Testis (tissue), 3 donors: ENCODE measurements around the gene OR11H6. TPM values are rescaled to one million over a fixed set of nuclear protein-coding genes. Genes with fewer than 3 reads are reported as not detected.
"Not testable (repeated sequence)": the region's sequence is repeated elsewhere in the genome, so short reads cannot be mapped to it uniquely, and the experiment has no call there.

ENCODE experiments used
- DNase-seq: peaks from one replicate; pipeline ENCODE4 v3.0.0-alpha.2; 2019
- H3K27ac ChIP-seq, 2 donors: fragments of 200-600 bp; sonication (generic); one replicate each; pipeline ENCODE4 v1.5.1; 2019
- H3K27me3 ChIP-seq: fragments of 200-600 bp; sonication (generic); one replicate; pipeline ENCODE4 v1.5.1; 2019
- H3K36me3 ChIP-seq: fragments of 200-600 bp; sonication (generic); one replicate; pipeline ENCODE4 v1.5.1; 2017; ENCODE audit warnings: low read depth; ENCODE audit errors: missing control alignments
- H3K4me1 ChIP-seq: fragments of 200-600 bp; sonication (generic); one replicate; pipeline ENCODE4 v1.5.1; 2019
- H3K4me3 ChIP-seq, 2 donors: fragments of 200-600 bp; sonication (generic); one replicate each; pipeline ENCODE4 v1.5.1; 2017 to 2019
- H3K9me3 ChIP-seq: fragments of 200-600 bp; sonication (generic); one replicate; pipeline ENCODE4 v1.5.1; 2017
- POLR2A ChIP-seq: fragments of 450-650 bp; IDR thresholded peaks from one replicate; pipeline ENCODE4 v1.6.1; 2017; ENCODE audit warnings: antibody characterized with exemption, mild to moderate bottlenecking, moderate library complexity
- WGBS, 2 donors: methylation state at CpG; one replicate each; pipeline ENCODE4 v1.1.5; 2018; 5-methylcytosine and 5-hydroxymethylcytosine counted together
- intact Hi-C: fragments of 100-400 bp; cut with DNase I; formaldehyde crosslinking; loops from one replicate; pipeline ENCODE4 v1.15.1; 2023; ENCODE audit warnings: low total_unique reads
- polyA plus RNA-seq: library from polyadenylated mRNA; stranded (reverse); fragments of 350-450 nt; fragmentation: Illumina TruSeq; extraction: RNeasy Lipid Tissue Mini Kit (QIAGEN cat#74804); gene quantifications from one replicate; pipeline ENCODE4 v1.2.3, GENCODE V29; 2014; ENCODE audit warnings: low read depth, low replicate concordance; ENCODE audit not compliant: insufficient read depth
- total RNA-seq, 2 donors: library from RNA; depleted of rRNA; stranded (reverse); fragments of >200 nt; gene quantifications; one replicate each; pipeline ENCODE4 v1.2.3, GENCODE V29; 2016
- TF ChIP-seq, protein P1 (sequence below), 3 experiments: fragments of 450-650 bp in 2 of 3; fragments of 200-600 bp in 1 of 3; sonication (generic) in 1 of 3; IDR thresholded peaks; one replicate each; pipeline ENCODE4 v1.5.1; 2016 to 2019; ENCODE audit warnings: antibody characterized with exemption in 3 of 3, mild to moderate bottlenecking in 2 of 3, moderate library complexity in 1 of 3

The OR11H6 gene
- total and polyA plus RNA-seq, 3 donors from 2014 or later = not detected

DNA sequence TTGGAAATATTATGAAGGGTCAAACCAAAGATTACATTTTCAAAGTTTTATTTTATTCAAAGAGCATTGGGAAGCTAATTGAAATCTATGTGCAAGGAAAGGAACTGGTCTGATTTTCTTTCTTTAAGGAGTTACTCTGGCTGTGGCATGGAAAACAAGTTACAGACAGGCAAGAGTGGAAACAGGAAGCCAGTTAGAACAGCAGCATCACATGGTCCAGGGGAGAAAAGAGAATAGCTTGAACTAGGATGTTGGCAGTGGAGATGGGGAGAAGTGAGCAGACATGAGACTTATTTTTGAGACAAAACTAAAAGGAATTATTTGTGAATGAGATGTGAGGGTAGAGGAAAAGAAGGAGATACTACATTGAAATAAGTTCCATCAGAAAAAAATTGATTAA, 29.4 kb upstream of the OR11H6 start:
- H3K4me1 ChIP-seq = no peaks in the 10 kb centered on the region
- no peaks in the 10 kb centered on the region for H3K9me3 ChIP-seq
- intact Hi-C loops = no loop called here
- no peaks in the 10 kb centered on the region for H3K36me3 ChIP-seq
- H3K4me3 ChIP-seq = no peak overlapping the region
- H3K27me3 ChIP-seq = no peaks in the 10 kb centered on the region
- TF ChIP-seq, protein P1, sequence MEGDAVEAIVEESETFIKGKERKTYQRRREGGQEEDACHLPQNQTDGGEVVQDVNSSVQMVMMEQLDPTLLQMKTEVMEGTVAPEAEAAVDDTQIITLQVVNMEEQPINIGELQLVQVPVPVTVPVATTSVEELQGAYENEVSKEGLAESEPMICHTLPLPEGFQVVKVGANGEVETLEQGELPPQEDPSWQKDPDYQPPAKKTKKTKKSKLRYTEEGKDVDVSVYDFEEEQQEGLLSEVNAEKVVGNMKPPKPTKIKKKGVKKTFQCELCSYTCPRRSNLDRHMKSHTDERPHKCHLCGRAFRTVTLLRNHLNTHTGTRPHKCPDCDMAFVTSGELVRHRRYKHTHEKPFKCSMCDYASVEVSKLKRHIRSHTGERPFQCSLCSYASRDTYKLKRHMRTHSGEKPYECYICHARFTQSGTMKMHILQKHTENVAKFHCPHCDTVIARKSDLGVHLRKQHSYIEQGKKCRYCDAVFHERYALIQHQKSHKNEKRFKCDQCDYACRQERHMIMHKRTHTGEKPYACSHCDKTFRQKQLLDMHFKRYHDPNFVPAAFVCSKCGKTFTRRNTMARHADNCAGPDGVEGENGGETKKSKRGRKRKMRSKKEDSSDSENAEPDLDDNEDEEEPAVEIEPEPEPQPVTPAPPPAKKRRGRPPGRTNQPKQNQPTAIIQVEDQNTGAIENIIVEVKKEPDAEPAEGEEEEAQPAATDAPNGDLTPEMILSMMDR (IDR thresholded peaks at IDR 0.05) = no peak
- no peak for DNase-seq
- no peak overlapping the region for H3K27ac ChIP-seq

DNA sequence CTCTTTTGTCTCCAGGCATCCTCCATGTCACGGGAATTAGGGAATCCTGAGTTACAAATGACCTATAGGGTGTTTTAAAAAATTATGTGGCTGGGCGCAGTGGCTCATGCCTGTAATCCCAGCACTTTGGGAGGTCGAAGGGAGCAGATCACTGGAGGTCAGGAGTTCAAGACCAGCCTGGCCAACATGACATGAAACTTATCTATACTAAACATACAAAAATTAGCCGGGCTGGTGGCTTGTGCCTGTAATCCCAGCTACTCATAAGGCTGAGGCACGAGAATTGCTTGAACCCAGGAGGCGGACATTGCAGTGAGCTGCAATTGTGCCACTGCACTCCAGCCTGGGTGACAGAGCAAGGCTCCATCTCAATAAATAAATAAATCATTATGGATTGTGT, 28.3 kb upstream of the OR11H6 start:
- H3K36me3 ChIP-seq, intact Hi-C loops, H3K4me1 ChIP-seq, H3K4me3 ChIP-seq, H3K27ac ChIP-seq, H3K27me3 ChIP-seq, H3K9me3 ChIP-seq, DNase-seq: not testable (repeated sequence)
- 77 to 87% methylated on average over 6 of the region's 6 CpGs for whole genome bisulfite sequencing, 2 donors

DNA sequence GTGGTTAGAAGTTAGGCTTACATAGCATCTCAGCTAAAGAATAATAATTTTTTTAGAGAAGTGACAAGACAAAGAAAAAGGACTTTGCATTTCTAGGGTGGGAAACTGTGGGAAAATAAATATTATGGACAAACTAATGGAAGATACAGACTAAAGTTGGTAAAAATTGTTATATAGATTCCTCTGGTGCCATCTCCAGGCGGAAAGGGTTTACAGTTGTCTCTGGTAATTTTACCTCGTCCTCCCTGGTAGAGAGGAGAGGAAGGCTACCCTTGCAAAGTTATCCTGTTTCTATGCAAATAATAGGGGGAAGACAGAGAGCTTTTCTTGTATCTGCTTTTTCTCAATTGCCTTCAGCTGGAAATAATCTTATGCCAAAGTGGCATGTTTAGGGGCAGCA, 27.6 kb upstream of the OR11H6 start:
- Histone ChIP-seq H3K4me3 (no peak overlapping the region), H3K27ac (no peak overlapping the region), H3K4me1 (no peaks in the 10 kb centered on the region), H3K36me3 (no peaks in the 10 kb centered on the region), H3K9me3 (no peaks in the 10 kb centered on the region), H3K27me3 (no peaks in the 10 kb centered on the region)
- TF ChIP-seq, protein P1 (IDR thresholded peaks at IDR 0.05) = no peak
- TF ChIP-seq POLR2A = no peak
- no peak for DNase-seq
- 42 to 57% methylated on average over 2 of the region's 2 CpGs for WGBS, 2 donors
- intact Hi-C loops = no loop called here

DNA sequence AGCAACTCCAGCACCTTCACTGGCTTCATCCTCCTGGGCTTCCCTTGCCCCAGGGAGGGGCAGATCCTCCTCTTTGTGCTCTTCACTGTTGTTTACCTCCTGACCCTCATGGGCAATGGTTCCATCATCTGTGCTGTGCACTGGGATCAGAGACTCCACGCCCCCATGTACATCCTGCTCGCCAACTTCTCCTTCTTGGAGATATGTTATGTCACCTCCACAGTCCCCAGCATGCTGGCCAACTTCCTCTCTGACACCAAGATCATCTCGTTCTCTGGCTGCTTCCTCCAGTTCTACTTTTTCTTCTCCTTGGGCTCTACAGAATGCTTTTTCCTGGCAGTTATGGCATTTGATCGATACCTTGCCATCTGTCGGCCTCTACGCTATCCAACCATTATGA, 26.1 kb upstream of the OR11H6 start:
- no peak for DNase-seq
- H3K36me3 ChIP-seq = no peaks in the 10 kb centered on the region
- TF ChIP-seq, protein P1 (IDR thresholded peaks at IDR 0.05) = no peak
- TF ChIP-seq POLR2A = no peak
- no peak overlapping the region for H3K4me3 ChIP-seq
- H3K27ac ChIP-seq = no peak overlapping the region
- no peaks in the 10 kb centered on the region for H3K4me1 ChIP-seq
- intact Hi-C loops = no loop called here
- H3K9me3 ChIP-seq = no peaks in the 10 kb centered on the region
- no peaks in the 10 kb centered on the region for H3K27me3 ChIP-seq
- 79 to 81% methylated on average over 5 of the region's 6 CpGs for WGBS, 2 donors

DNA sequence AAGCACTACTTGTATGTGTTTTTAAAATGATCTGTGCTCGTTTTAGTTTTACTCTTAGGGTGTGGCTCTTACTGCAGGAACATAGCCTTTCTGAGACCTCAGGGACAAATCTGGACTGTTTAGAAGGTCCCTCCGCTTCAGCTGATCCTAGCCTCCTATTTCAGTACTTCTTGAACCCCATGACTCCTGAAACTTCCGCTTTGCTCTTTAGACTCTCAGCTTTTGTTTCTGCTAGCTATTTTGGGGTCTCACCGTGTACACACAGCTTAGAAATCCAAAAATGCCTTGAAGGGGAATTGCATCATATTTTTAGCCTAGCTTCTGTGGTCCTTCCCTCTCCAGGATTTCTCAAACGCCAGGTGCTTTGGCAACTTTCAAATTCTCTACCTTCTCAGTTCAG, 24.5 kb upstream of the OR11H6 start:
- Histone ChIP-seq H3K27ac (no peak overlapping the region), H3K4me1 (no peaks in the 10 kb centered on the region), H3K9me3 (no peaks in the 10 kb centered on the region), H3K4me3 (no peak overlapping the region), H3K36me3 (no peaks in the 10 kb centered on the region), H3K27me3 (no peaks in the 10 kb centered on the region)
- intact Hi-C loops = no loop called here
- TF ChIP-seq, protein P1 (IDR thresholded peaks at IDR 0.05) = no peak
- no peak for TF ChIP-seq POLR2A
- WGBS, 2 donors = 49 to 55% methylated on average over 5 of the region's 5 CpGs
- no peak for DNase-seq
